ENCODE measurements around the gene YARS1.

YARS1 gene

GRCh38 chr1:32746130-32746529, 71.0 kb downstream of the YARS1 start:
- H3K18ac ChIP-seq (ENCODE audit: low read depth in 1 of 2, low read length in 2 of 2), result no peak overlapping the region
- no peak overlapping the region for H3K27ac ChIP-seq (ENCODE audit: low read length, poor library complexity, severe bottlenecking)
- peaks cover 20% of the 10 kb centered on the region for H3K4me1 ChIP-seq (ENCODE audit: control insufficient read depth, insufficient read depth, low read depth, low read length)
- H2BK5ac ChIP-seq (ENCODE audit: low read depth, low read length, poor library complexity, severe bottlenecking), result no peak overlapping the region
- H3K36me3 ChIP-seq (ENCODE audit: control insufficient read depth in 1 of 2, insufficient read depth in 2 of 2, low read depth in 1 of 2, low read length in 2 of 2), result peaks cover 0 to 14% of the 10 kb centered on the region in 2 experiments
- H3K9me3 ChIP-seq (ENCODE audit: control insufficient read depth, low read length), result no peaks in the 10 kb centered on the region
- no peak overlapping the region for H3K4ac ChIP-seq (ENCODE audit: low read depth in 1 of 2, low read length in 2 of 2)
- H2AK5ac ChIP-seq (ENCODE audit: low read length, severe bottlenecking), result peak overlapping the region; percentile 41
- H4K8ac ChIP-seq (ENCODE audit: low read length), result no peak overlapping the region
- no peak overlapping the region for H3K4me2 ChIP-seq (ENCODE audit: low read length, poor library complexity, severe bottlenecking)
- no peak overlapping the region for H3K14ac ChIP-seq (ENCODE audit: low read length in 2 of 2)
- no peak overlapping the region for H2AFZ ChIP-seq (ENCODE audit: low read depth, low read length)
- H3K23ac ChIP-seq (ENCODE audit: low read length in 2 of 2), result no peak overlapping the region
- DNase-seq, result no peak
- H3K79me1 ChIP-seq (replicated peaks; ENCODE audit: low read length, poor library complexity, severe bottlenecking), result peaks cover 39% of the 10 kb centered on the region
- 97% methylated on average over 7 of the region's 9 CpGs for WGBS
- no peaks in the 10 kb centered on the region for H3K27me3 ChIP-seq (ENCODE audit: control insufficient read depth in 1 of 2, insufficient read depth in 1 of 2, low read length in 2 of 2)
- no peak overlapping the region for H4K91ac ChIP-seq (ENCODE audit: low read length)
- no peak overlapping the region for H2BK15ac ChIP-seq (ENCODE audit: low read depth, poor library complexity, severe bottlenecking)
- H2BK120ac ChIP-seq (ENCODE audit: low read depth, low read length), result no peak overlapping the region
- H3K9ac ChIP-seq (ENCODE audit: low read length), result no peak overlapping the region
- no peak overlapping the region for H3K4me3 ChIP-seq (ENCODE audit: insufficient read depth in 1 of 2, low read depth in 1 of 2, low read length in 2 of 2)
- H2BK12ac ChIP-seq (ENCODE audit: low read length in 2 of 2), result no peak overlapping the region

GRCh38 chr1:32744071-32744425, 73.1 kb downstream of the YARS1 start:
- H4K8ac ChIP-seq (ENCODE audit: low read length), result no peak overlapping the region
- H3K14ac ChIP-seq (ENCODE audit: low read length in 2 of 2), result no peak overlapping the region
- H2AK5ac ChIP-seq (ENCODE audit: low read length, severe bottlenecking), result no peak overlapping the region
- H3K27me3 ChIP-seq (ENCODE audit: control insufficient read depth in 1 of 2, insufficient read depth in 1 of 2, low read length in 2 of 2), result no peaks in the 10 kb centered on the region
- H2BK15ac ChIP-seq (ENCODE audit: low read depth, poor library complexity, severe bottlenecking), result no peak overlapping the region
- H3K9ac ChIP-seq (ENCODE audit: low read length), result no peak overlapping the region
- no peak overlapping the region for H3K4me3 ChIP-seq (ENCODE audit: insufficient read depth in 1 of 2, low read depth in 1 of 2, low read length in 2 of 2)
- H2BK12ac ChIP-seq (ENCODE audit: low read length in 2 of 2), result no peak overlapping the region
- H3K18ac ChIP-seq (ENCODE audit: low read depth in 1 of 2, low read length in 2 of 2), result no peak overlapping the region
- H2BK5ac ChIP-seq (ENCODE audit: low read depth, low read length, poor library complexity, severe bottlenecking), result no peak overlapping the region
- H4K91ac ChIP-seq (ENCODE audit: low read length), result no peak overlapping the region
- no peak overlapping the region for H3K4ac ChIP-seq (ENCODE audit: low read depth in 1 of 2, low read length in 2 of 2)
- no peak overlapping the region for H3K23ac ChIP-seq (ENCODE audit: low read length in 2 of 2)
- H3K4me2 ChIP-seq (ENCODE audit: low read length, poor library complexity, severe bottlenecking), result no peak overlapping the region
- H3K9me3 ChIP-seq (ENCODE audit: control insufficient read depth, low read length), result no peaks in the 10 kb centered on the region
- no peak for DNase-seq
- peaks cover 23% of the 10 kb centered on the region for H3K4me1 ChIP-seq (ENCODE audit: control insufficient read depth, insufficient read depth, low read depth, low read length)
- no peak overlapping the region for H2BK120ac ChIP-seq (ENCODE audit: low read depth, low read length)
- H3K27ac ChIP-seq (ENCODE audit: low read length, poor library complexity, severe bottlenecking), result no peak overlapping the region
- peaks cover 28% of the 10 kb centered on the region for H3K79me1 ChIP-seq (replicated peaks; ENCODE audit: low read length, poor library complexity, severe bottlenecking)
- H2AFZ ChIP-seq (ENCODE audit: low read depth, low read length), result no peak overlapping the region
- H3K36me3 ChIP-seq (ENCODE audit: control insufficient read depth in 1 of 2, insufficient read depth in 2 of 2, low read depth in 1 of 2, low read length in 2 of 2), result peaks cover 0 to 7% of the 10 kb centered on the region in 2 experiments

GRCh38 chr1:32743380-32744070, 73.6 kb downstream of the YARS1 start:
- no peak overlapping the region for H2BK12ac ChIP-seq (ENCODE audit: low read length in 2 of 2)
- no peak overlapping the region for H3K14ac ChIP-seq (ENCODE audit: low read length in 2 of 2)
- peak overlapping the region in 1 of 2 experiments; percentile 87 for H3K4me3 ChIP-seq (ENCODE audit: insufficient read depth in 1 of 2, low read depth in 1 of 2, low read length in 2 of 2)
- H3K4me1 ChIP-seq (ENCODE audit: control insufficient read depth, insufficient read depth, low read depth, low read length), result peaks cover 23% of the 10 kb centered on the region
- WGBS, result 76% methylated on average over 6 of the region's 6 CpGs
- H3K27me3 ChIP-seq (ENCODE audit: control insufficient read depth in 1 of 2, insufficient read depth in 1 of 2, low read length in 2 of 2), result no peaks in the 10 kb centered on the region
- no peak overlapping the region for H3K4ac ChIP-seq (ENCODE audit: low read depth in 1 of 2, low read length in 2 of 2)
- H2BK5ac ChIP-seq (ENCODE audit: low read depth, low read length, poor library complexity, severe bottlenecking), result no peak overlapping the region
- no peak overlapping the region for H3K27ac ChIP-seq (ENCODE audit: low read length, poor library complexity, severe bottlenecking)
- H2AK5ac ChIP-seq (ENCODE audit: low read length, severe bottlenecking), result no peak overlapping the region
- peaks cover 0 to 7% of the 10 kb centered on the region in 2 experiments for H3K36me3 ChIP-seq (ENCODE audit: control insufficient read depth in 1 of 2, insufficient read depth in 2 of 2, low read depth in 1 of 2, low read length in 2 of 2)
- DNase-seq, result no peak
- no peak overlapping the region for H3K18ac ChIP-seq (ENCODE audit: low read depth in 1 of 2, low read length in 2 of 2)
- H2BK120ac ChIP-seq (ENCODE audit: low read depth, low read length), result no peak overlapping the region
- peak overlapping the region; percentile 85 for H3K9ac ChIP-seq (ENCODE audit: low read length)
- H3K79me1 ChIP-seq (replicated peaks; ENCODE audit: low read length, poor library complexity, severe bottlenecking), result peaks cover 24% of the 10 kb centered on the region
- no peak overlapping the region for H2BK15ac ChIP-seq (ENCODE audit: low read depth, poor library complexity, severe bottlenecking)
- no peak overlapping the region for H4K91ac ChIP-seq (ENCODE audit: low read length)
- H4K8ac ChIP-seq (ENCODE audit: low read length), result no peak overlapping the region
- no peaks in the 10 kb centered on the region for H3K9me3 ChIP-seq (ENCODE audit: control insufficient read depth, low read length)
- H3K4me2 ChIP-seq (ENCODE audit: low read length, poor library complexity, severe bottlenecking), result no peak overlapping the region
- H2AFZ ChIP-seq (ENCODE audit: low read depth, low read length), result no peak overlapping the region
- H3K23ac ChIP-seq (ENCODE audit: low read length in 2 of 2), result no peak overlapping the region

- H3K36me3 ChIP-seq (ENCODE audit: control insufficient read depth in 1 of 2, insufficient read depth in 2 of 2, low read depth in 1 of 2, low read length in 2 of 2), result peaks cover 0 to 4% of the 10 kb centered on the region in 2 experiments
- WGBS, result 73% methylated on average over 3 of the region's 4 CpGs
- H2AK5ac ChIP-seq (ENCODE audit: low read length, severe bottlenecking), result peak overlapping the region; percentile 89
Measured at GRCh38 chr1:32742956-32743355, 74.2 kb downstream of the YARS1 start.

More at GRCh38 chr1:32742956-32743355, 74.2 kb downstream of the YARS1 start:
- no peak overlapping the region for H2BK12ac ChIP-seq (ENCODE audit: low read length in 2 of 2)
- peak overlapping the region; percentile 86 for H3K4me2 ChIP-seq (ENCODE audit: low read length, poor library complexity, severe bottlenecking)
- H3K27me3 ChIP-seq (ENCODE audit: control insufficient read depth in 1 of 2, insufficient read depth in 1 of 2, low read length in 2 of 2), result no peaks in the 10 kb centered on the region
- peak overlapping the region in 1 of 2 experiments; percentile 32 for H3K4ac ChIP-seq (ENCODE audit: low read depth in 1 of 2, low read length in 2 of 2)
- H2BK120ac ChIP-seq (ENCODE audit: low read depth, low read length), result no peak overlapping the region
- H4K8ac ChIP-seq (ENCODE audit: low read length), result no peak overlapping the region
- no peak overlapping the region for H2BK15ac ChIP-seq (ENCODE audit: low read depth, poor library complexity, severe bottlenecking)
- peak overlapping the region in 1 of 2 experiments; percentile 87 for H3K4me3 ChIP-seq (ENCODE audit: insufficient read depth in 1 of 2, low read depth in 1 of 2, low read length in 2 of 2)
- no peak overlapping the region for H4K91ac ChIP-seq (ENCODE audit: low read length)
- no peak overlapping the region for H2BK5ac ChIP-seq (ENCODE audit: low read depth, low read length, poor library complexity, severe bottlenecking)
- H3K9ac ChIP-seq (ENCODE audit: low read length), result peak overlapping the region; percentile 85
- no peak for DNase-seq
- H3K9me3 ChIP-seq (ENCODE audit: control insufficient read depth, low read length), result no peaks in the 10 kb centered on the region
- H3K18ac ChIP-seq (ENCODE audit: low read depth in 1 of 2, low read length in 2 of 2), result no peak overlapping the region
- H3K14ac ChIP-seq (ENCODE audit: low read length in 2 of 2), result no peak overlapping the region
- no peak overlapping the region for H2AFZ ChIP-seq (ENCODE audit: low read depth, low read length)
- H3K4me1 ChIP-seq (ENCODE audit: control insufficient read depth, insufficient read depth, low read depth, low read length), result peaks cover 23% of the 10 kb centered on the region
- peaks cover 22% of the 10 kb centered on the region for H3K79me1 ChIP-seq (replicated peaks; ENCODE audit: low read length, poor library complexity, severe bottlenecking)
- no peak overlapping the region for H3K27ac ChIP-seq (ENCODE audit: low read length, poor library complexity, severe bottlenecking)
- no peak overlapping the region for H3K23ac ChIP-seq (ENCODE audit: low read length in 2 of 2)
